SK-N-SH treated with all-trans-retinoic acid at 6 μM for 48 hours (cell line): Measurements from ENCODE around the gene EMSY.
A peak's percentile ranks its signal among the peaks of the same experiment; 100 is the strongest.

Experiments
- ARNTL ChIP-seq: fragments of 450-650 bp; formaldehyde crosslinking; IDR thresholded peaks from 2 replicates; pipeline ENCODE4 v1.5.0; 2020; ENCODE audit warnings: low read depth, mild to moderate bottlenecking, moderate library complexity, borderline replicate concordance
- BACH2 ChIP-seq: fragments of 250-450 bp; sonication (Bioruptor Pico); IDR thresholded peaks from 2 replicates; pipeline ENCODE4 v1.9.0; 2021; ENCODE audit warnings: mild to moderate bottlenecking, borderline replicate concordance
- CREB5 ChIP-seq: fragments of 250-450 bp; sonication (Bioruptor Pico); IDR thresholded peaks from 2 replicates; pipeline ENCODE4 v1.5.1; 2020; ENCODE audit warnings: low read depth, mild to moderate bottlenecking, moderate library complexity
- ISL1 ChIP-seq: fragments of 250-450 bp; sonication (Bioruptor Pico); IDR thresholded peaks from 2 replicates; pipeline ENCODE4 v2.1.2; 2022; ENCODE audit warnings: mild to moderate bottlenecking, moderate library complexity
- OSR1 ChIP-seq: fragments of 250-450 bp; sonication (Bioruptor Pico); IDR thresholded peaks from 2 replicates; pipeline ENCODE4 v1.8.0; 2022; ENCODE audit warnings: moderate library complexity, mild to moderate bottlenecking, inconsistent platforms
- PATZ1 ChIP-seq: fragments of 250-450 bp; sonication (Bioruptor Pico); IDR thresholded peaks from 2 replicates; pipeline ENCODE4 v1.8.0; 2020; ENCODE audit warnings: mild to moderate bottlenecking, moderate library complexity, borderline replicate concordance
- POU6F1 ChIP-seq: fragments of 250-450 bp; sonication (Bioruptor Pico); IDR thresholded peaks from 2 replicates; pipeline ENCODE4 v1.8.0; 2021; ENCODE audit warnings: low read depth, mild to moderate bottlenecking, moderate library complexity, borderline replicate concordance
- RARB ChIP-seq: fragments of 250-450 bp; sonication (Bioruptor Pico); IDR thresholded peaks from 2 replicates; pipeline ENCODE4 v1.8.0; 2021; ENCODE audit warnings: mild to moderate bottlenecking, moderate library complexity
- TSHZ2 ChIP-seq: fragments of 250-450 bp; sonication (Bioruptor Pico); IDR thresholded peaks from 2 replicates; pipeline ENCODE4 v1.5.0; 2020; ENCODE audit warnings: mild to moderate bottlenecking, moderate library complexity
- ZFP30 ChIP-seq: fragments of 450-650 bp; formaldehyde crosslinking; IDR thresholded peaks from 2 replicates; pipeline ENCODE4 v1.5.0; 2022; ENCODE audit warnings: mild to moderate bottlenecking, moderate library complexity
- ZNF8 ChIP-seq: fragments of 450-650 bp; formaldehyde crosslinking; IDR thresholded peaks from 2 replicates; pipeline ENCODE4 v1.5.0; 2020; ENCODE audit warnings: mild to moderate bottlenecking, moderate library complexity

- TF ChIP-seq ARNTL (no peak), PATZ1 (CRISPR knock-in tag) (peak; percentile 77), ZFP30 (CRISPR knock-in tag) (no peak), RARB (no peak), OSR1 (CRISPR knock-in tag) (no peak), ISL1 (CRISPR knock-in tag) (peak; percentile 51), CREB5 (CRISPR knock-in tag) (no peak), ZNF8 (no peak; the same call in 1 of the 2 replicates), POU6F1 (no peak), BACH2 (CRISPR knock-in tag) (no peak), TSHZ2 (CRISPR knock-in tag) (peak; percentile 86; the same call in 1 of the 2 replicates)
Measured at GRCh38 chr11:76577226-76577920, 132.6 kb downstream of the EMSY start.
